Measurements from ENCODE around the gene RASL10B.

The RASL10B gene

GRCh38 chr17:35766489-35766877 is 35.0 kb downstream of the RASL10B start:
- no peak for DNase-seq

GRCh38 chr17:35766903-35767510 is 35.6 kb downstream of the RASL10B start:
- no peak for DNase-seq

GRCh38 chr17:35768797-35769196 is 37.4 kb downstream of the RASL10B start:
- DNase-seq, result no peak

- DNase-seq, result no peak
Measured at GRCh38 chr17:35769895-35770486, 38.6 kb downstream of the RASL10B start.

GRCh38 chr17:35773129-35773528 is 41.7 kb downstream of the RASL10B start:
- no peak for DNase-seq

- DNase-seq, result no peak
Measured at GRCh38 chr17:35773679-35774425, 42.4 kb downstream of the RASL10B start.

GRCh38 chr17:35774499-35774898 is 43.1 kb downstream of the RASL10B start:
- DNase-seq, result no peak

- DNase-seq, result no peak
Measured at GRCh38 chr17:35775039-35775438, 43.6 kb downstream of the RASL10B start.

GRCh38 chr17:35775583-35775982 is 44.1 kb downstream of the RASL10B start:
- DNase-seq, result no peak

GRCh38 chr17:35778641-35779196 is 47.3 kb downstream of the RASL10B start:
- no peak for DNase-seq

- no peak for DNase-seq
Measured at GRCh38 chr17:35780950-35781349, 49.5 kb downstream of the RASL10B start.

- no peak for DNase-seq
Measured at GRCh38 chr17:35784895-35785294, 53.5 kb downstream of the RASL10B start.

GRCh38 chr17:35786941-35787432 is 55.5 kb downstream of the RASL10B start:
- DNase-seq, result no peak

- no peak for DNase-seq
Measured at GRCh38 chr17:35788477-35789368, 57.3 kb downstream of the RASL10B start.

GRCh38 chr17:35790841-35791240 is 59.4 kb downstream of the RASL10B start:
- DNase-seq, result no peak

GRCh38 chr17:35791681-35792350 is 60.4 kb downstream of the RASL10B start:
- no peak for DNase-seq
